ENCODE measurements around the gene OR51B4. TPM values are rescaled to one million over a fixed set of nuclear protein-coding genes. Genes with fewer than 3 reads are reported as not detected.

OR51B4 gene
- total RNA-seq (2014; rRNA removed; shearing (Covaris generic)) (not detected in 2 replicates), polyA plus RNA-seq (2016; fragmentation: Nextera tagmentation; extraction: Ambion mirVana) (not detected in 2 replicates)
- long read RNA-seq: 0 reads

- H3K4me2 ChIP-seq: no peak within 1 kb of the TSS
- TF ChIP-seq STAT1 (IDR thresholded peaks at IDR 0.05; ENCODE audit: unreplicated experiment): no peak
- TF ChIP-seq ZNF331 (CRISPR knock-in tag; IDR thresholded peaks at IDR 0.05; ENCODE audit: low read depth): no peak
- TF ChIP-seq REST (IDR thresholded peaks at IDR 0.05; ENCODE audit: unreplicated experiment): no peak
- TF ChIP-seq ZNF462 (CRISPR knock-in tag; IDR thresholded peaks at IDR 0.05): no peak
- TF ChIP-seq NANOG (IDR thresholded peaks at IDR 0.05; ENCODE audit: borderline replicate concordance): no peak
- TF ChIP-seq EZH2phosphoT487 (IDR thresholded peaks at IDR 0.05; ENCODE audit: unreplicated experiment): no peak
- no peak for TF ChIP-seq EZH2 (IDR thresholded peaks at IDR 0.05; ENCODE audit: low read depth, unreplicated experiment)
- no peak for TF ChIP-seq CREB1 (CRISPR knock-in tag; IDR thresholded peaks at IDR 0.05; ENCODE audit: low read depth)
- no peak for TF ChIP-seq POLR2AphosphoS5 (IDR thresholded peaks at IDR 0.05; ENCODE audit: low read depth)
- TF ChIP-seq, protein P1, sequence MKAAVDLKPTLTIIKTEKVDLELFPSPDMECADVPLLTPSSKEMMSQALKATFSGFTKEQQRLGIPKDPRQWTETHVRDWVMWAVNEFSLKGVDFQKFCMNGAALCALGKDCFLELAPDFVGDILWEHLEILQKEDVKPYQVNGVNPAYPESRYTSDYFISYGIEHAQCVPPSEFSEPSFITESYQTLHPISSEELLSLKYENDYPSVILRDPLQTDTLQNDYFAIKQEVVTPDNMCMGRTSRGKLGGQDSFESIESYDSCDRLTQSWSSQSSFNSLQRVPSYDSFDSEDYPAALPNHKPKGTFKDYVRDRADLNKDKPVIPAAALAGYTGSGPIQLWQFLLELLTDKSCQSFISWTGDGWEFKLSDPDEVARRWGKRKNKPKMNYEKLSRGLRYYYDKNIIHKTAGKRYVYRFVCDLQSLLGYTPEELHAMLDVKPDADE (IDR thresholded peaks at IDR 0.05): no peak
- 0 out of 3 replicates have a peak, but pooled peaks cover 3% of the 10 kb centered on the region for H3K4me1 Mint-ChIP-seq
- H4K20me1 ChIP-seq (replicated peaks; ENCODE audit: insufficient read depth): no peaks in the 10 kb centered on the region; the same call in 1 of the 2 replicates
- no peaks in the 10 kb centered on the region for H3K4me1 ChIP-seq (ENCODE audit: insufficient read depth)
- no peak within 1 kb of the TSS for H3K27ac Mint-ChIP-seq
- no peaks in the 10 kb centered on the region for H3F3A ChIP-seq (replicated peaks; ENCODE audit: low read depth)
- no peak for ATAC-seq
- H3K27ac ChIP-seq (ENCODE audit: low read depth): no peak within 1 kb of the TSS
- H3K27me3 ChIP-seq (ENCODE audit: insufficient read depth): no peaks in the 10 kb centered on the region
- DNase-seq (ENCODE audit: low spot score): no peak
- H3K36me3 ChIP-seq (ENCODE audit: insufficient read depth): no peaks in the 10 kb centered on the region
- no peaks in the 10 kb centered on the region for H3K27me3 Mint-ChIP-seq (ENCODE audit: insufficient read depth, low read depth, poor library complexity)
- H3K4me3 Mint-ChIP-seq: no peak within 1 kb of the TSS
- no peaks in the 10 kb centered on the region for H3K9me2 ChIP-seq (ENCODE audit: insufficient read depth)
- no peak within 1 kb of the TSS for H2AFZ ChIP-seq
- H3K79me2 ChIP-seq (replicated peaks; ENCODE audit: insufficient read depth): no peaks in the 10 kb centered on the region
- H3K9me3 Mint-ChIP-seq: no peaks in the 10 kb centered on the region
- H3K4me3 ChIP-seq: no peak within 1 kb of the TSS
- no peaks in the 10 kb centered on the region for H3K36me3 Mint-ChIP-seq (ENCODE audit: low read depth)
These were observed at the start of gene OR51B4 for GRCh38 chr11:5301846-5302245. Gene OR51B4 (minus strand): TSS chr11:5301946. CDS start chr11:5301946, 0 bp downstream.
